ENCODE measurements around the gene EGF.

The EGF gene

DNA sequence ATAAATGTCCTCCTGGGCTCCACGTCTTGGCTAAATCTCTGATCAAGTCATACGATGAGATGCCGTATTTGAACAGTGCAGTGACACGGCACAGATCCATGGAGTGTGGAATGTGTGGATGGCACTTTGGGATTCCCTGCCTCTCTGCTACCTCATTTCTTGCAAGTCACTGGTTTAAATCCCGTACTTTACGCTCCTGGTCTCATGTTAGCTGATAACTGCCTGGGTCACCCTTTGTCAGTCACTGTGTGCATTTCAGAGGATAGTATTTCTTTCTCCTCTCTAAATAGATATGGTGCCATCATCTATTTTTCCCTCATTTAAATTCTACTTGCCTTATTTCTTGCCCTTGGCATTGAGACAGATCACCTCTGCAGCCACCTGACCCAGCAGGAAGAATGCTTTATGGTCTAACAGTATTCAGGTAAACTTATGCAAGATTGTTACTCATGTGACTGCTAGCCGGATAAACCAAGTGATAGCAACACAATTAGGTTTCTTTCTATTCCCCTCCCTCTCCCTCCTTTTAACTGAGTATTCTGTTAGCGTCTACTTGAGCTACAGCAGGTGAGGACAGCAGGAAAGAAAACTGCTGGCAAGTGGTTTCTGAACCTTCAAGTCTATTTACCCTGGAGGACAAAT, 2.8 kb downstream of the EGF start:
- peak overlapping the region; percentile 59; the same call in 1 of the 2 replicates for H3K27ac ChIP-seq
- TF ChIP-seq ZFX (IDR thresholded peaks at IDR 0.05): no peak
- TF ChIP-seq, protein P1, sequence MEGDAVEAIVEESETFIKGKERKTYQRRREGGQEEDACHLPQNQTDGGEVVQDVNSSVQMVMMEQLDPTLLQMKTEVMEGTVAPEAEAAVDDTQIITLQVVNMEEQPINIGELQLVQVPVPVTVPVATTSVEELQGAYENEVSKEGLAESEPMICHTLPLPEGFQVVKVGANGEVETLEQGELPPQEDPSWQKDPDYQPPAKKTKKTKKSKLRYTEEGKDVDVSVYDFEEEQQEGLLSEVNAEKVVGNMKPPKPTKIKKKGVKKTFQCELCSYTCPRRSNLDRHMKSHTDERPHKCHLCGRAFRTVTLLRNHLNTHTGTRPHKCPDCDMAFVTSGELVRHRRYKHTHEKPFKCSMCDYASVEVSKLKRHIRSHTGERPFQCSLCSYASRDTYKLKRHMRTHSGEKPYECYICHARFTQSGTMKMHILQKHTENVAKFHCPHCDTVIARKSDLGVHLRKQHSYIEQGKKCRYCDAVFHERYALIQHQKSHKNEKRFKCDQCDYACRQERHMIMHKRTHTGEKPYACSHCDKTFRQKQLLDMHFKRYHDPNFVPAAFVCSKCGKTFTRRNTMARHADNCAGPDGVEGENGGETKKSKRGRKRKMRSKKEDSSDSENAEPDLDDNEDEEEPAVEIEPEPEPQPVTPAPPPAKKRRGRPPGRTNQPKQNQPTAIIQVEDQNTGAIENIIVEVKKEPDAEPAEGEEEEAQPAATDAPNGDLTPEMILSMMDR (conservative IDR thresholded peaks at IDR 0.05): no peak

DNA sequence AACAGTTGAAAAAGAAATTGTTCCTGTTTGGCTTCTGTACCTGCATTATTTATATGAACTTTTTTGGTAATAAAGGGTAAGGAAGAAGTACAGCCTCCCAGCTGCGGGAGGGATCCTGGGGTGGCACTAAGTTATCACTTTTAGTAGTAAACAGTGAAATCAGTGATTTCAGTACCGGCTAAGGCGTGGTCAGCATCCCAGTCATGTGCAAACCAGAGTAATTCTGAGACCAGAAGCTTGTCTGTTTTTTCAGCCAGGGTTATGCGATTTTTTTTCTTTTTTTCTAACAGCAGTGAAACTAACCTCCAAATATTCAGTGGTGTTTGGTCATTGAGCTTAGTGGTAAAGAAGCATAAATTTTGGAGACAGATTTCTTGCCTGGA, 3.3 kb downstream of the EGF start:
- peak overlapping the region; percentile 59; the same call in 1 of the 2 replicates for H3K27ac ChIP-seq
- no peak for TF ChIP-seq ZFX (IDR thresholded peaks at IDR 0.05)
- TF ChIP-seq, protein P1 (conservative IDR thresholded peaks at IDR 0.05): no peak

DNA sequence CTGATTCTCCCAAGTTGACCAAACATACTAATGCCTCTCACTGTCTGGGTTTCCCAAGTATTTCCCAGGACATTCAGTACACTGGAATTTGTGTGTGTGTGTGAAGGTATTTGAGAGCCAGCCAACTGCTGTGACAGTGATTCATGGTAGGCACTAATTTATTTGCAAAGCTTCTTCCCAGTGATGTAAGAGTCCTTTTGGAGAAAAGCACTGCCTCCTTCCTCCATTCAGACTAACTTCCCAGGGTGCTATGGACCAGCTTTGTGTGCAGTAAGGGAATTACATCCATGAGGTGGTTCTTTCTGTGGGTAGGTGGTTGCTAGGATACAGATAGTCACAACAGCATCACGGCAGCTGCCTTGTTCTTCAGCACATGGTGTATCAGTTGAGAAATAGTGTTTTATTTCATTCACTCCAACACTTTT, 8.7 kb downstream of the EGF start:
- no peak overlapping the region for H3K27ac ChIP-seq
- TF ChIP-seq, protein P1 (conservative IDR thresholded peaks at IDR 0.05): no peak
- TF ChIP-seq ZFX (IDR thresholded peaks at IDR 0.05): no peak

DNA sequence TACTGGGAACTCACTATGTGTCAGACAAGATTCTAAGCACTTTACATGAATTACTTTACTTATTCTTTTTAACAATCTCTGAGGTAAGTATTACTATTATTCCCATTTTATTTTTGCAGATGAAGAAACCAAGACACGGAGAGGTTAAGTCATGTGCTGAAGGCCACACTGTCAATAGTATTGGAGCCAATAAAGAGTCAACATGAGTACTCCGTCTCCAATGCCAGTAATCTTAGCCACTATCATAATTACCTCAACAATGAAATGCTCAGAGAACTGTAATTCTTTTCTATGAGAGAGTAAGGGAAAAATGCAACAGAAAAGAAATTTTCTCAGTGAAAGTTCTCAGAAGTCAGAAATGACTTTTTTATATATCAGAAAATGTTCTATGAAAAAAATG, 12.7 kb downstream of the EGF start:
- no peak overlapping the region for H3K27ac ChIP-seq
- no peak for TF ChIP-seq ZFX (IDR thresholded peaks at IDR 0.05)
- TF ChIP-seq, protein P1 (conservative IDR thresholded peaks at IDR 0.05): no peak

DNA sequence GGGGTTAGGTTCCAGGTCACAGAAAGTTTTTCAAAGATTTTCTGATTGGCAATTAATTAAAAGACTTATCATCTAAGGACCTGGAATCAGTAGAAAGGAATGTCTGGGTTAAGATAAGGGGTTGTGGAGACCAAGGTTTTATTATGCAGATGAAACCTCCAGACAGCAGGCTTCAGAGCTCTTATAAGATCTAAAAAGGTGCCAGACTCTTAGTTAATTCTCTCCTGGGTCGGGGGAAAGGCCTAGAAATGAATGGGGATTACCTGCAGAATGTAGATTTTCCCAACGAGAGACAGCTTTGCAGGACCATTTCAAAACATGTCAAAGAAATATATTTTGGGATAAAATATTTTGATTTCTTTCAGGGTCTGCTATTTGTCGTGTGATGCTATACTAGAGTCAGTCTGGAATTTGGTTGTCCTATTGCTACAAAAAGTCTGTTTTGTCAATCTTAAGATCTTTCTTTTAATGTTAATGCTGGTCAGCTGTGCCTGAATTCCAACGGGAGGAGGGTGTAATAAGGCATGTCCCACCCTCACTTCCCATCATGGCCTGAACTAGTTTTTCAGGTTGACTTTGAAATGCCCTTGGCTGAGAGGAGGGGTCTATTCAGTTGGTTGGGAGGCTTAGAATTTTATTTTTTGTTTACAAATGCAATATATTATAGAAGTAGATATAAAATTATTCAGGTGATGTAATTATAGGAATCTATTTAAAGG, 15.8 kb downstream of the EGF start:
- TF ChIP-seq, protein P1 (conservative IDR thresholded peaks at IDR 0.05): no peak
- no peak for TF ChIP-seq ZFX (IDR thresholded peaks at IDR 0.05)
- H3K27ac ChIP-seq: no peak overlapping the region

DNA sequence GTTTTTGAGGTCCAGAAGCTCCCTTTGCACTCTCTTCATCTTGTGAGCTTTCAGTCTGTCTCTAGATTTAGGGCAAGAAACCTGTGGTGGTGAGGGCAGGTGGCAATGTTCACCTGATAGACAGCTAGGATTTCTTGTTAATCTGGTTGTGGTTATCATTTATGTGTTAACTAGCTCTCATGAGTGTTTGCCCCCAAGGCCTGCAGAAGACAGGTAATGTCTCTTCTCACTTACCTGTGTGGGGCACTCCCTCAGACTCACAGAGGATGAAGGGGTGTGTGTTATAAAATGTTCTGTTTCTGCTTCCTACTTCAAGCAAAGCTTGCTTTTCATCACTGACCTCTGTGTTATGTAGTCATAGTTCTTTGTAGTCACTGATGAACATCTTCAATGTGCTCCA, 17.8 kb downstream of the EGF start:
- no peak overlapping the region for H3K27ac ChIP-seq
- TF ChIP-seq, protein P1 (conservative IDR thresholded peaks at IDR 0.05): no peak
- TF ChIP-seq ZFX (IDR thresholded peaks at IDR 0.05): no peak

DNA sequence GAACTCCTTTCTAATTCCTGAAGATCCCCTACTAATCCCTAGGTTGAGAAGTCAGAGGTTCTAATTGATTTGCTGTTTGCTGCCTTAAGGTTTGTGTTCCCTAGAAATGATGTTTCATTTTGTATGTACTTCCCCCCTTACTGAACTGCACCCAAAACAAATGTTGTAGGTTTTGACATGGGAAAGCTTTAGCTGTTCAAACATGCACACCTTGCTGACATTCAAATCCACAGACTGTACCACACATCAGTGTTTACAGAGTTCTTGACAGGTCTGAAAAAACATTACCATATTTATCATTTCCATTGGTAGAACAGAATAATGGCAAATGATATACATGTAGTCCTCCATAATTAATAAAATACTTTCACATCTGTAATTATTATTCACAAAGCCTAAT, 18.2 kb downstream of the EGF start:
- no peak overlapping the region for H3K27ac ChIP-seq
- no peak for TF ChIP-seq ZFX (IDR thresholded peaks at IDR 0.05)
- TF ChIP-seq, protein P1 (conservative IDR thresholded peaks at IDR 0.05): no peak

All from C4-2B (cell line).